Neural crest cell (in vitro differentiated cells): Measurements from ENCODE around the gene ADD1. TPM values are rescaled to one million over a fixed set of nuclear protein-coding genes. Genes with fewer than 3 reads are reported as not detected.

ENCODE experiments used
- DNase-seq: peaks from one replicate; pipeline ENCODE4 v3.0.0; 2021; ENCODE audit warnings: low read depth, mixed read lengths, low spot score
- H3K27ac Mint-ChIP-seq: one replicate; pipeline ENCODE4 v1.8.0; 2021; ENCODE audit warnings: mild to moderate bottlenecking, mixed read lengths; ENCODE audit not compliant: unreplicated experiment
- H3K27me3 Mint-ChIP-seq: 2 replicates; pipeline ENCODE4 v1.8.0; 2021; ENCODE audit warnings: low read depth, mild to moderate bottlenecking, mixed read lengths
- H3K36me3 Mint-ChIP-seq: 2 replicates; pipeline ENCODE4 v1.8.0; 2021; ENCODE audit warnings: low read depth, mild to moderate bottlenecking, mixed read lengths
- H3K4me1 Mint-ChIP-seq: 2 replicates; pipeline ENCODE4 v1.8.0; 2021; ENCODE audit warnings: mixed read lengths
- H3K4me3 Mint-ChIP-seq: one replicate; pipeline ENCODE4 v1.8.0; 2021; ENCODE audit warnings: mild to moderate bottlenecking, mixed read lengths
- H3K9me3 Mint-ChIP-seq: 2 replicates; pipeline ENCODE4 v1.8.0; 2021; ENCODE audit warnings: mixed read lengths
- total RNA-seq: library from RNA; stranded (reverse); gene quantifications from 2 replicates; pipeline ENCODE4 v1.2.1, GENCODE V29; 2021
- TF ChIP-seq, protein P1 (sequence below): fragments of 200-600 bp; sonication (generic); conservative IDR thresholded peaks from 2 replicates; pipeline ENCODE4 v1.5.0; 2021; ENCODE audit warnings: antibody characterized with exemption, mild to moderate bottlenecking

Gene ADD1
- total RNA-seq, 1 donor from 2014 or later: 230 TPM

DNA sequence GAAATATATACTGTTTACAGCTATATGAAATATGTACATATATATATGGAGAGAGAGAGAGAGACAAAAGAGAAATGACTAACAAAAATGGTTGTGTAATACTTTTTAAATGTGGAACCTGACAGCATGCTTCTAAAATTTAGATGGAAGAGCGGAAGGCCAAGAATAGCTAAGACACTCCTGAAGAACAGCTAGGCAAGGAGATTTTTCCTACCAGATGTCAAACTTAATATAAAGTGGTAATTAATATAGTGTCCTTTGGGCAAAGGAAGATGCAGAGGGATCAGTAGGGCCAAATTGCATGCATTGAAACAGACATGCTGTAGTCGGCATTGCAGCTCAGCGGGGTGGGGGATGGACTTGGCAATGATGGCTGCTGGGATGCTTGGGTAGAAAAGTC lies 45.2 kb downstream of the ADD1 start:
- H3K27ac Mint-ChIP-seq: no peak overlapping the region
- no peaks in the 10 kb centered on the region for H3K9me3 Mint-ChIP-seq
- H3K4me3 Mint-ChIP-seq: no peak overlapping the region
- no peaks in the 10 kb centered on the region for H3K27me3 Mint-ChIP-seq
- H3K36me3 Mint-ChIP-seq: peaks cover 17% of the 10 kb centered on the region
- DNase-seq: no peak
- TF ChIP-seq, protein P1, sequence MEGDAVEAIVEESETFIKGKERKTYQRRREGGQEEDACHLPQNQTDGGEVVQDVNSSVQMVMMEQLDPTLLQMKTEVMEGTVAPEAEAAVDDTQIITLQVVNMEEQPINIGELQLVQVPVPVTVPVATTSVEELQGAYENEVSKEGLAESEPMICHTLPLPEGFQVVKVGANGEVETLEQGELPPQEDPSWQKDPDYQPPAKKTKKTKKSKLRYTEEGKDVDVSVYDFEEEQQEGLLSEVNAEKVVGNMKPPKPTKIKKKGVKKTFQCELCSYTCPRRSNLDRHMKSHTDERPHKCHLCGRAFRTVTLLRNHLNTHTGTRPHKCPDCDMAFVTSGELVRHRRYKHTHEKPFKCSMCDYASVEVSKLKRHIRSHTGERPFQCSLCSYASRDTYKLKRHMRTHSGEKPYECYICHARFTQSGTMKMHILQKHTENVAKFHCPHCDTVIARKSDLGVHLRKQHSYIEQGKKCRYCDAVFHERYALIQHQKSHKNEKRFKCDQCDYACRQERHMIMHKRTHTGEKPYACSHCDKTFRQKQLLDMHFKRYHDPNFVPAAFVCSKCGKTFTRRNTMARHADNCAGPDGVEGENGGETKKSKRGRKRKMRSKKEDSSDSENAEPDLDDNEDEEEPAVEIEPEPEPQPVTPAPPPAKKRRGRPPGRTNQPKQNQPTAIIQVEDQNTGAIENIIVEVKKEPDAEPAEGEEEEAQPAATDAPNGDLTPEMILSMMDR: no peak
- peaks cover 27% of the 10 kb centered on the region for H3K4me1 Mint-ChIP-seq

DNA sequence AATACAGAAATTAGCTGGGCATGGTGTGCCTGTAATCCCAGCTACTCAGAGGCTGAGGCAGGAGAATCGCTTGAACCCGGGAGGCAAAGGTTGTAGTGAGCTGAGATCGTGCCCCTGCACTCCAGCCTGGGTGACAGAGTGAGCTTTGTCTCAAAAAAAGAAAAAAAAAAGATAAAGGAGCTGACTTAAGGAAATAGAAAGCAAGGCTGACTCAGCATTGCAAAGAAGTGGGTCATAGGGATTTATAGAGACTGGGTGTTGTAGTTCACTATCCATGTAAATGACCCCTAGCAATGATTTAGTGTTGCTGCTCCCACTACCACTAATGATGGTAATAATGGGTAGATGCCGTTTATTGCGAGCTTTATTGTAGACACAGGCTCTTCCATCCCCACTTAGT lies 47.6 kb downstream of the ADD1 start:
- H3K27ac Mint-ChIP-seq: peak overlapping the region; percentile 52
- H3K27me3 Mint-ChIP-seq: no peaks in the 10 kb centered on the region
- no peak overlapping the region for H3K4me3 Mint-ChIP-seq
- TF ChIP-seq, protein P1: no peak
- H3K9me3 Mint-ChIP-seq: no peaks in the 10 kb centered on the region
- peaks cover 27% of the 10 kb centered on the region for H3K4me1 Mint-ChIP-seq
- no peak for DNase-seq
- peaks cover 14% of the 10 kb centered on the region for H3K36me3 Mint-ChIP-seq

DNA sequence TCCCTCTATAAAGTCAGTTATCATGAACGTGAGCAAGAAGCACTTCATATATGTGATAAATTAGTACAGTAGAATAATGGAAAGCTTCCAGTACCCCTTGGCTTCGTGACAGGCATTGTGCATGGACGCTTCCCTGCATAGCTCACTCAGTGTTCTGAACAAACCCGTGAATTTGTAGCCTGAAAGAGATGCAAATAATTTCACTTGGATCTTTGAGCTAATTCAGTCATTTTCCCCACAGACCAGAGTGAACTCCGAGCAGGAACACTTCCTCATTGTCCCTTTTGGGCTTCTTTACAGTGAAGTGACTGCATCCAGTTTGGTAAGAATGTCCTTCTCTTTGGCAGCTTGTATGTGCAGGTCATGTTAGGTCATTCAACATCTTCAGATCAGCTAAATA lies 50.1 kb downstream of the ADD1 start:
- H3K27ac Mint-ChIP-seq: no peak overlapping the region
- TF ChIP-seq, protein P1: no peak
- H3K36me3 Mint-ChIP-seq: peaks cover 11% of the 10 kb centered on the region
- DNase-seq: no peak
- no peaks in the 10 kb centered on the region for H3K9me3 Mint-ChIP-seq
- H3K4me3 Mint-ChIP-seq: no peak overlapping the region
- H3K4me1 Mint-ChIP-seq: peaks cover 18% of the 10 kb centered on the region
- no peaks in the 10 kb centered on the region for H3K27me3 Mint-ChIP-seq

DNA sequence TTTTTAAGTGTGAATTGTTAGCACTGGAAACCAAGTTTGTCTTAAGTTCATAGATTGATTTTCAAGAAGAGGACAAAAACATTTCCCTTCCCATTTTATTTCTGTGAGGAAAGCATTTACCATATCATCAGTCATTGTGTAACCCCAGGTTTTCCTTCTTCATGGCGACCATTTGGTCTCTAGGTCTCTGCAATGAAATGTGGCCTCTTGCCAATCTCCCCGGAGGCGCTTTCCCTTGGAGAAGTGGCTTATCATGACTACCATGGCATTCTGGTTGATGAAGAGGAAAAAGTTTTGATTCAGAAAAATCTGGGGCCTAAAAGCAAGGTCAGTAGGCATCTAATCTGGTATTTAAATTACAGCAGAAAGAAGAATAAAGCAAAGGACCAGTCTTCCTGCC lies 54.4 kb downstream of the ADD1 start:
- DNase-seq: no peak
- Mint-ChIP-seq H3K4me1 (peaks cover 9% of the 10 kb centered on the region), H3K27ac (no peak overlapping the region), H3K36me3 (peaks cover 22% of the 10 kb centered on the region), H3K9me3 (no peaks in the 10 kb centered on the region), H3K4me3 (no peak overlapping the region), H3K27me3 (no peaks in the 10 kb centered on the region)
- TF ChIP-seq, protein P1: no peak

DNA sequence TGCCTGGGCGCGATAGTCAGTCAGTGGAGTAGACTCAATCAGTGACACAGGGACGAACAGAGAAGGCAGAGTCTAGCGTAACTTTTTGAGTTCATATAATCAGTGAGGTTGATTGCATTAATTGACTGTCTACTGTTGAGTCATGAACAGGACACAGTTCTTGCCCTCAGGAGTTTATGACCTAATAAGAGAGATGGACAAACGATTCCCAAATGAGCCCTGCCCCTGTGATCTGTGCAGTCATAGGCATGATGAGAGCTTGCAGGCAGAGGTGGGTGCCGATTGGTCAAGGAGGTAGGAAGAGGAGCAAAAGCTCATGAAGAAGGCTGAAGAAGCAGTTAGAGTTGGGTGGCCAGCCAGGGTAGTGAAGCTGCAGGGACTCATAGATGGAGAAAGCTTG lies 57.1 kb downstream of the ADD1 start:
- Mint-ChIP-seq H3K27ac (no peak overlapping the region), H3K36me3 (peaks cover 22% of the 10 kb centered on the region), H3K27me3 (no peaks in the 10 kb centered on the region)

More for the DNA sequence above, 57.1 kb downstream of the ADD1 start:
- TF ChIP-seq, protein P1: no peak
- no peak for DNase-seq
- Mint-ChIP-seq H3K4me1 (no peaks in the 10 kb centered on the region), H3K4me3 (no peak overlapping the region), H3K9me3 (no peaks in the 10 kb centered on the region)
